OCI-M1 (cell line): Measurements from ENCODE around the gene GSX2.
"Not testable (repeated sequence)": the region's sequence is repeated elsewhere in the genome, so short reads cannot be mapped to it uniquely, and the experiment has no call there.

ENCODE experiments used
- DNase-seq: peaks from one replicate; lab custom pipeline; 2025; lab: John Stamatoyannopoulos, UW

The GSX2 gene

DNA sequence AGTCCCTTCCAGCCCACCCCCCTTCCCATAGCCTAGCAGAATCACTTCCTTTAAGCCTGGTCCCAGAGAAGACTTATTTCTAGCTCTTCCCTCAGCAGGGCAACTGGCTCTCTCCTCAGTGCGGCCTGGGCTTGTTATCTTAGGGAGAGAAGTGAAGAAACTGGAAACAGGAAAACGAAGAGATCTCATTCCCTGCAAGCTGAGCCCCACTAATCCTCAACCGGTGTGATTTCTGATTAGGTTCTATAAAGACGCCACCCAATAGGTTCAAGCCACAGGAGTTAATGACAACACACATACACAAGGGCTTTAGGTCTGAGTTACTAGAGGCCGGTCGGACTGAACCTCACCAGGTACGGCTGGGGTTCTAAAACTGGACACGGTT, 3.2 kb downstream of the GSX2 start:
- DNase-seq, result no peak

DNA sequence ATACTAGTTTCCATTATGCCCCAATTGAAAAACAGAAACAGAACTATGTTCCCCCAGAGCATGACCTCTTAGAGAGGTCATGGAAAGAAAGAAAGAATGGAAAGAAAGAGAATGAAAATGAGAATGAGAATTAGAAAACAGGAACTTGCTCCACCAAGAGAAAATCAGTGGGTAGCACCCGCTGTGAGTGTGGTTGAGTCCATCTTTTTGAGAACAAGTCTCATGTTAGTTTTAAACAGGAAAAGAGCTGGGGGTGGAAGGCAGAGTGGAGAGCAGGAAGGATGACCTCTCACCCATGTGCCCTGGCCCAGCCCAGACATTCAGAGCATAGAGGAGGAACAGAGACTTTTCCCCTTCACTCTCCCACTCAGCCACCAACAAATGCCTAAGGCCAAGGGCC, 4.9 kb downstream of the GSX2 start:
- DNase-seq, result no peak

DNA sequence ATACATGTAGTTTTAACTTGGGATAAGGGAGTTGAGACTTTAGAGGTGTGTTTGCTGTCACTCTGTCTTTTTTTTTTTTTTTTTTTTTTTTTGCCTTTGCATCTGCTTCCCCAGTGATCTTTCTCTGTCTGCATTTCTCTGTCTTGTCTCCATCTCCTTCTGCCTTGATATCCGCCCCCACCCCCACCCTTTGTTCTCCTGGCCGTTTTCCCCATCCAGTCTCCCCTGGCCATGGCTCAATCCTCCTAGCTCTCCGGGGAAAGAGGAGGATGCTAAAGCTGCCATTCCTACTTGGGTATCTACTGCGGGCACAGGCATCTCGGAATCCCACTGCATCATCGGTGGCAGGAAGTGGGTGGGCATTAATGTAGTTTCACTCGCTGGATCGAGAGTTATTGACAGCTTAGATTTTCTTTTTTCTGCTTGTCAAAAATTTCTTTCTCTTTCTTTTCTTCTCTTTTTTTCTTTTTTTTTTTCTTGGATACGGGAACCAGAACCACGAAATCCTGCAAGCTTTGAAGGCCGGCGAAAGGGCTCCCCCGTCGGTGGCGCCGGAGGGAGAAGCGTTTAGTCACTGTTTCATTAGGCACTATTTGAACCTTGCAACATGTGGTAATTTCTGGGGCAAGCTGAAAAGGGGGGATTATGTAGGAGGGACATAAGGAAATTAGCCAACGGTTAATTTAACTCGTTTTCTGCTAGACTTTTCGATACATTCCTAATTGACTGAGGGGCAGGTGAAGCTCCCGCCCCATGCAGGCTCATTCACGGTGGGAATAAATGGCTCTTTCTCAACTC, 8.2 kb downstream of the GSX2 start:
- DNase-seq, result no peak

DNA sequence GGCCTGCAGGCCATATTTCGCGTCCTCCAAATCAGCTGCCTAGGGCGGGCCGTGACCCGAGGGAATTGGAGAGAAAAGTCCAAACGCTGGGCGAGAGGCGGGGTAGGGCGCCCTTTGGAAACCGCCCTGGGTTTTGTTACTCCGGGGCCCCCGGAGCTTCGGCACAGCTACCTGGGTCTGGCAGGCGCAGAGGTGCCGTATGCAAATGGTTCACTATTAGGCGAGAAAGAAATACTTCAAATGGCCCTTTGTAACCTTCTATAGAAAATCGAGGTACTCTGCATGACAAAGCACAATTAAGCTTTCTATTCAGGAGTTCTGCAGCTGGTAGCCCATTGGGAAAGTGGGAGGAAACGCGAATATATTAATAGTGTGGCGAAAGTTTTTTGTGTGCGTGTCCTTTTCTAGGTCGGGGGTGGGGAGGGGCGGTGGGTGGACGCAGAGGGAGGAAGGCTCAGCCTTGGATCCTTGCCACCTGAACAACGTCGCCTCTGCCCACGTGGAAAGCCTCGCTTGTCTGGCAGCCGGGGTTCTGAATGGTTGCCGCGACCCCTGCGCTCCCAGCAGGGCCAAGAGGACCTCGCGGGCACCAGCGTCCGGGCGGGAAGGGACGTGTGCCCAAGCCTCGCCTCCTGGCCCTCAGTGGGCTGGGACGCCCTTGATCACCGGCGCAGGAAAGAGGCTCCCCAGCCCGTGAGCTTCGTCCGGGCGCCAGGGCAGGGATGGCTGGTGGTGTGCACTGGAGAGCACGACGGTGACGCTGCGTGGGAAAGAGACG, 9.5 kb downstream of the GSX2 start:
- DNase-seq, result no peak

DNA sequence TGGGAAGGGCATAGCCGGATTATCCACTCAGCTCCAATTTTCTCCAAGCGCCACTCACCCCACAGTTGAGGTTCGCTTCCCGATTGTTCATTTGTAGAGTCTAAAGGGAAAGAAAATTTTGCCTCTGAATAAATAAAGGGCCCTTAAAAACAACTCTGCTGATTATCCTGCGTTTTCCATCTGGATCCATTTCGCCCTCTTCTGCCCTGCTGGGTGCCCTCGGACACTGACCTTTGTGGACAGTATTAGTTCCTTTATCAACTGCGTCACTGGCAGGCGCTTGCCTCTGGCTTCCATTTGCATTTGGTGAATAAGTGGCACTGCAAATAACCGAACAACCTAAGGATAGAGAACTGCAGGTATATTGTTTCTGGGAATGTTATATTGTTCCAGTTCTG, 10.1 kb downstream of the GSX2 start:
- no peak for DNase-seq

DNA sequence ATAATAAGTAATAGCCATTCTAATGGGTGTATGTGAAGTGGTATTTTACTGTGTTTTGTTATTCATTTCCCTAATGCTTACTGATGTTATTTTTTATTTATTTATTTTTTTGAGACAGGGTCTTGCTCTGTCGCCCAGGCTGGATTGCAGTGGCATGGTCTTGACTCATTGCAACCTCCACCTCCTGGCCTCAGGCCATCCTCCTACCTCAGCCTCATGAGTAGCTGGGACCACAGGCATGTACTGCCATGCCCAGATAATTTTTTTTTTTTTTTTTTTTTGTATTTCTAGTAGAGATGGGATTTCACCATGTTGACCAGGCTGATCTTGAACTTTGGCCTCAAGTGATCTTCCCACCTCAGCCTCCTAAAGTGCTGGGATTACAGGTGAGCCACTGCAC, 13.2 kb downstream of the GSX2 start:
- not testable (repeated sequence) for DNase-seq

DNA sequence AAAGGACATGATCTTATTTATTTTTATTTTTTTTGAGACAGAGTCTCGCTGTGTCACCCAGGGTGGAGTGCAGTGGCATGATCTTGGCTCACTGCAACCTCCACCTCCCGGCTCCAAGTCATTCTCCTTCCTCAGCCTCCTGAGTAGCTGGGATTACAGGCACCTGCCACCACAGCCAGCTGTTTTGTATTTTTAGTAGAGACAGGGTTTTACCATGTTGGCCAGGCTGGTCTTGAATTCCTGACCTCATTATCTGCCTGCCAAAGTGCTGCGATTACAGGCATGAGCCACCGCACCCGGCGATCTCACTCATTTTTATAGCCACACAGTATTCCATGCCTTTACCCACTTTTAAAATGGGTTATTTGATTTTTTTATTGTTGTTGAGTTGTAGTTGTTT, 16.3 kb downstream of the GSX2 start:
- DNase-seq, result not testable (repeated sequence)

DNA sequence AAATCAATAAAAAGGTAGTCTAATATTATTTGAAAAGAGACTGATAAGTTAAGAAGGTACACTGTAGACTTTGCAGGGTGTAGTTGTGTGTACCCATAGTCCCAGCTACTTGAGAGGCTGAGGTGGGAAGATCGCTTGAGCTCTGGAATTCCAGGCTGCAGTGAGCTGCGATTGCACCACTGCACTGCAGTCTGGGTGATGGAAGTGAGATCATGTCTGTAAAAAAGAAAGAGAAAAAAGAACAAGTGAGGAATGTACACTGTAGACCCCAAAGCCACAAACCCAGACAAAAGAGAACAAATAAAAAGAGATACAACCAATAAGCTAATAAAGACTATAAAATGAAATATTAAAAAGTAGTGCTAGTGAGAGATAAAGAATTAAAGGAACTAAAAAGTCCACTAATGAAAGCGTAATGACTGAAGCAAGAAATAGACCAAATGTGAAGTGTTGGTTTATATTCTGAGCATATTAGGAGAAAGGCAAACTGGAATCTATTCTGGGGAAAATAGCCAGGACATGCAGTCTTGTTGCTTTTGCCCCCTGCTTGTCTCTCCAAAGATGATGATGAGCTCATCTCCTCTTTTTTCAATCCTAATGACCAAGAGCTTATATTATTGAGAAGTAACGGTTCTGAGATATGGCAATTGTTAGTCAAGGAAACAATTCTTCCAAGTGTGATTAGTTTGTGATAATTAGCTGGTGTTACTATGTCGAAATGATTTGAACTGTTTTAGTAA, 19.1 kb downstream of the GSX2 start:
- no peak for DNase-seq

DNA sequence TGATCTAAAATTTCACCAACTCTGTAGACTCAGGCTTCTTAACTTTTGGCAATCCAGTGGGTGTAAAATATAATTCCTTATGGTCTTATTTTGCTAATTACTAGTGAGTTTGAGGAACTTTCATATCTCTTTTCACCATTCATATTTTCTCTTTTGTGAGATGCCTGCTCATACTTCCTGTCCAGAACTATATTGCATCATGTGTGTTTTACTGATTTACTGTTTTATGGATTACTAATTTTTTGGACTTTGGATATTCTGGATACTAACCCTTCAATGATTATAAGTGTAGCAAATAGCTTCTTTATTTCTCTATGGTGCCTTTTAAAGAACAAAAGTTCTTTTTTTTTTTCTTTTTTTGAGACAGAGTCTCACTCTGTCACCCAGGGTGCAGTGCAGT, 20.6 kb downstream of the GSX2 start:
- DNase-seq, result peak; percentile 49

DNA sequence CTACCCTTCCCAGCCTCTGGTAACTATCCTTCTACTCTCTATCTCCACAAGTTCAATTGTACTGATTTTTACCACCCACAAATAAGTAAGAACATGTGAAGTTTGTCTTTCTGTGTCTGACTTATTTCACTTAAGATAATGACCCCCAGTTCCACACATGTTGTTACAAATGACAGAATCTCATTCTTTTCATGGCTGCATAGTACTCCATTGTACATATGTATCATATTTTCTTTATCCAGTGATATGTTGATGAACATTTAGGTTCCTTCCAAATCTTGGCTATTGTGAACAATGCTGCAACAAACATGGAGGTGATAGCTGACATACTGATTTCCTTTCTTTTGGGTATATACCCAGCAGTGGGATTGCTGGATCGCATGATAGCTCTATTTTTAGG, 27.7 kb downstream of the GSX2 start:
- no peak for DNase-seq

DNA sequence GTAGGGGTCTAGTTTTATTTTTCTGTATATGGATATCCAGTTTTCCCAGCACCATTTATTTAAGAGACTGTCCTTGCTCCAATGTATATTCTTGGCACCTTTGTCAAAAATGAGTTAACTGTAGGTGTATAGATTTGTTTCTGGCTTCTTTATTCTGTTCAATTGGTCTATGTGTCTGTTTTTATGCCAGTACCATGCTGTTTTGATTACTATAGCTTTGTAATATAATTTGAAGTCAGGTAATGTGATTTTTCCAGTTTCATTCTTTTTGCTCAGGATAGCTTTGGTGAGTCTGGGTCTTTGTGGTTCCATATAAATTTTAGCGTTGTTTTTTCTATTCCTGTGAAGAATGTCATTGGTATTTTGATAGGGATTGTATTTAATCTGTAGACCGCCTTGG, 28.7 kb downstream of the GSX2 start:
- not testable (repeated sequence) for DNase-seq

DNA sequence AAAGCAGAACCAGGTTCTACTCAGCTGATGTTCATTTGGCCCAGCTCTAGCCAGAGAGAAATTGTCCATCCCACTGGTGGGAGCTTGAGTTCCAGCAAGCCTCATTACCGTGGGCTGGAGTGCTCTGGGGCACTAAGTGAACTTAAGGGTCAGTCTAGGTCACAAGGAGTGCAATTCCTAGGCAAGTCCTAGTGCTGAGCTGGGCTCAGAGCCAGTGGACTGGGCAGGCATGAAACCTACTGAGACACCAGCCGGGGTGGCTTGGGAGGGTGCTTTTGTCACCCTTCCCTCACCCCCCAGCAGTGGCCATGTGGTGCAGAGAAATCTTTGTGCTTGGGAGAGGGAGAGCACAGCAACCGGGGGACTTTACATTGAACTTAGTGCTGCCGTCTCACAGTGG, 39.4 kb downstream of the GSX2 start:
- no peak for DNase-seq

DNA sequence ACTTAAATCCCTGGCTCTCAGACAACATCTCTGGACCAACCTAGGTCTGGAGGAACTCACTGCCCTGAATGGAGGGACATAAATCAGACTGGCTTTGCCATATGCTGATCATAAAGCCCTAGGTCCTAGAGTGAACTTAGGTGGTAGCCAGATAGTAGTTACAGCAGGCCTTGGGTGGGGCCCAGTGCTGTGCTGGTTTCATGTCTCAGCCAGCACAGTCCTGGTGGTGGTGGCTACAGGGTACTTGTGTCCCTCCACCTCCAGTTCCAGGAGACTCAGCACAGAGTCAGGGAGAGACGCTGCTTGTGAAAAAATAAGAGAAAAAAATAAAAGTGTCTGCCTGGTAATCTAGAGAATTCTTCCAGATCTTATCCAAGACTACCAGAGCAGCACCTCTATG, 40.3 kb downstream of the GSX2 start:
- no peak for DNase-seq

DNA sequence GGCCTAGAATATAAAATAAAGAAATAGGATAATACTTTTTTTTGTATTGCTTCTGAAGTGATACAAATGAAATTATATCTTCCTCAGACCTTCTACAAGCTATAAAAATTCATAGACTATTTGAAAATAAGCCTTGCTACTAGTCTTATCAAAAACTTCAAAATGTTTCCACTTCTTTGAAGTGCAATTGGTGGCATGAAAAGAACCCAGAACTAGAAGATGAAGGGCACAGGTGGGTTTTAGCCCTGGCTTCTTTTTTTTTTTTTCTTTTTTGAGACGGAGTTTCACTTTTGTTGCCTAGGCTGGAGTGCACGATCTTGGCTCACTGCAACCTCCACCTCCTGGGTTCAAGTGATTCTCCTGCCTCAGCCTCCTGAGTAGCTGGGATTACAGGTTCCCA, 44.2 kb downstream of the GSX2 start:
- DNase-seq, result no peak

DNA sequence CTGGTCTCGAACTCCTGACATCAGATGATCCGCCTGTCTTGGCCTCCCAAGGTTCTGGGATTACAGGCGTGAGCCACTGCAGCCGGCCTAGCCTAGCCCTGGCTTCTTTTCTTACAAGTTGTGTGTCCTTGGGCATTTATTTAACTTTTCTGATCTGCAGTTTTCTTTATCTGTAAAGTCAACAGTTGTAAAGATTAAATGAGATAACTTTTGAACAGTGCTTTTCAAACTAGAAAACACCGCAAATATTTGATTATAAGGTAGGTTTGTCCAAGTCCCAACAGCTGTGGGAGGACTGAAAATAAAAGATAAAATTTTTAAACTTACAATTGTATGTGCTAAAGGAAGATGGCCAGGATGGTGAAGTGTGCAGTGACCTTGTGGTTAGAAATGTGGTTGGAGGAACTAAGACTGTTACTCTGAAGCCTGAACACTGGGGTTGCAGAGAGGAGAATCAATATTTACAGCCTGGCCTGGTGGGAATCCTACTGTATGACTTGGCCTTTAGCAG, 44.8 kb downstream of the GSX2 start:
- peak; percentile 31 for DNase-seq

DNA sequence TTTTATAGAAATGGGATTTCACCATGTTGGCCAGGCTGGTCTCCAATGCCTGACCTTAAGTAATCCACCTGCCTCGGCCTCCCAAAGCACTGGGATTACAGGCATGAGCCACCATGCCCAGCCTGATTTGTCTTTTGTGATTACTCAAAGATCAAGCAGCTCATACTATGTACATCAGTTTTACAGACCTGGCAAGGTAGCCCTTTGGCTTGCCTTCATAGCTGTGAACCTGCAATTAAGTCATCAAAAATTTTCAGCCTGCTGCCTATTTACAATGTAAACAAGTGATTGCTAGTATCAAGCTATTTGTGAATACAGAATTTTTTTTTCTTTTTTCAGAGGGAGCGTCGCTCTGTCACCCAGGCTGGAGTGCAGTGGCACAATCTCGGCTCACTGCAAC, 46.2 kb downstream of the GSX2 start:
- no peak for DNase-seq

DNA sequence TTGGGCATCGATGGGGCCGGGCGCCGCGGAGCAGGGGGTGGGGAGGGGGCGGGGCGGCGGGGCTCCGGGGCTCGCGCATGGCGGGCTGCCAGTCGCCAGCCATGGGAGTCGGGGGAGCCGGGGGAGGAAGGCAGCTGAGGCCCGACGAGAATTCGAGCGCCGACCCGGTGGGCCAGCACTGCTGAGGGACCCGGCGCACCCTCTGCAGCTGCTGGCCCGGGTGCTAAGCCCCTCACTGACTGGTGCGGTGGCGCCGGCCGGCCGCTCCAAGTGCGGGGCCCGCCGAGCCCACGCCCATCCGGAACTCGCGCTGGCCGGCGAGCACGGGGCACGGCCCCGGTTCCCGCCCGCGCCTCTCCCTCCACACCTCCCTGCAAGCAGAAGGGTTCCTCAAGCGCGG, 49.4 kb downstream of the GSX2 start:
- no peak for DNase-seq
